ENCODE data around the gene CD59. TPM values are rescaled to one million over a fixed set of nuclear protein-coding genes. Genes with fewer than 3 reads are reported as not detected.

The CD59 gene
- total RNA-seq, 4 donors from 2014 or later: 252 to 647 (median 432) TPM

GRCh38 chr11:33716243-33716642 is 20.0 kb downstream of the CD59 start:
- 47% methylated on average over 2 of the region's 2 CpGs; no CpG with 5 or more reads in 1 of the 2 donors for WGBS, 2 donors (ENCODE audit: low coverage in 1 of 2)
- Histone ChIP-seq H3K36me3 (peaks cover 2 to 93% of the 10 kb centered on the region in 2 donors), H3K4me1 (peaks cover 2 to 51% (median 9%) of the 10 kb centered on the region in 3 donors), H3K27ac (peak overlapping the region in 3 of 4 donors; percentile 15 to 47 (median 25)), H3K4me3 (no peak overlapping the region), H3K9me3 (no peaks in the 10 kb centered on the region), H3K27me3 (no peaks in the 10 kb centered on the region)
- ATAC-seq: no peak
- TF ChIP-seq EP300 (IDR thresholded peaks at IDR 0.05) (no peak), POLR2A (IDR thresholded peaks at IDR 0.05) (no peak), CTCF (IDR thresholded peaks at IDR 0.05) (peak in 2 of 4 experiments; percentile 19 to 51), POLR2AphosphoS5 (IDR thresholded peaks at IDR 0.05) (no peak)

- Histone ChIP-seq H3K27ac (no peak overlapping the region), H3K27me3 (no peaks in the 10 kb centered on the region), H3K4me3 (no peak overlapping the region), H3K4me1 (peaks cover 2 to 42% (median 7%) of the 10 kb centered on the region in 3 donors), H3K36me3 (peaks cover 11 to 93% of the 10 kb centered on the region in 2 donors), H3K9me3 (no peaks in the 10 kb centered on the region)
- 63 to 81% methylated on average over 4 of the region's 4 CpGs for WGBS, 2 donors (ENCODE audit: low coverage in 1 of 2)
- no peak for ATAC-seq
- TF ChIP-seq EP300 (IDR thresholded peaks at IDR 0.05) (no peak), POLR2A (IDR thresholded peaks at IDR 0.05) (no peak), CTCF (IDR thresholded peaks at IDR 0.05) (no peak), POLR2AphosphoS5 (IDR thresholded peaks at IDR 0.05) (no peak)
Measured at GRCh38 chr11:33713856-33714398, 22.3 kb downstream of the CD59 start.

- Histone ChIP-seq H3K27me3 (no peaks in the 10 kb centered on the region), H3K27ac (no peak overlapping the region), H3K4me3 (no peak overlapping the region), H3K36me3 (peaks cover 11 to 93% of the 10 kb centered on the region in 2 donors), H3K4me1 (peaks cover 2 to 47% (median 7%) of the 10 kb centered on the region in 3 donors), H3K9me3 (no peaks in the 10 kb centered on the region)
- no peak for TF ChIP-seq POLR2AphosphoS5 (IDR thresholded peaks at IDR 0.05)
- no peak for TF ChIP-seq EP300 (IDR thresholded peaks at IDR 0.05)
- no peak for TF ChIP-seq POLR2A (IDR thresholded peaks at IDR 0.05)
- no peak for TF ChIP-seq CTCF (IDR thresholded peaks at IDR 0.05)
- 63 to 77% methylated on average over 5 of the region's 5 CpGs for WGBS, 2 donors (ENCODE audit: low coverage in 1 of 2)
- ATAC-seq: no peak
Measured at GRCh38 chr11:33713151-33713855, 22.9 kb downstream of the CD59 start.

- Histone ChIP-seq H3K27ac (no peak overlapping the region), H3K36me3 (peaks cover 11 to 92% of the 10 kb centered on the region in 2 donors), H3K4me3 (no peak overlapping the region), H3K9me3 (no peaks in the 10 kb centered on the region), H3K4me1 (peaks cover 2 to 51% (median 7%) of the 10 kb centered on the region in 3 donors), H3K27me3 (no peaks in the 10 kb centered on the region)
- 67 to 73% methylated on average over 2 to 3 of the region's 3 CpGs for WGBS, 2 donors (ENCODE audit: low coverage in 1 of 2)
- ATAC-seq: no peak
- TF ChIP-seq CTCF (IDR thresholded peaks at IDR 0.05) (no peak), POLR2A (IDR thresholded peaks at IDR 0.05) (no peak), EP300 (IDR thresholded peaks at IDR 0.05) (no peak), POLR2AphosphoS5 (IDR thresholded peaks at IDR 0.05) (no peak)
Measured at GRCh38 chr11:33712436-33712835, 23.8 kb downstream of the CD59 start.

- ATAC-seq: no peak
- Histone ChIP-seq H3K9me3 (no peaks in the 10 kb centered on the region), H3K4me3 (no peak overlapping the region), H3K4me1 (peaks cover 0 to 47% (median 5%) of the 10 kb centered on the region in 3 donors), H3K27ac (no peak overlapping the region), H3K27me3 (no peaks in the 10 kb centered on the region), H3K36me3 (peaks cover 11 to 84% of the 10 kb centered on the region in 2 donors)
- WGBS, 2 donors (ENCODE audit: low coverage in 1 of 2): 36 to 69% methylated on average over 1 to 3 of the region's 3 CpGs
- TF ChIP-seq CTCF (IDR thresholded peaks at IDR 0.05) (no peak), POLR2AphosphoS5 (IDR thresholded peaks at IDR 0.05) (no peak), EP300 (IDR thresholded peaks at IDR 0.05) (no peak)
Measured at GRCh38 chr11:33709466-33709865, 26.8 kb downstream of the CD59 start.
